Measurements from ENCODE around the gene TBC1D12.

DNA sequence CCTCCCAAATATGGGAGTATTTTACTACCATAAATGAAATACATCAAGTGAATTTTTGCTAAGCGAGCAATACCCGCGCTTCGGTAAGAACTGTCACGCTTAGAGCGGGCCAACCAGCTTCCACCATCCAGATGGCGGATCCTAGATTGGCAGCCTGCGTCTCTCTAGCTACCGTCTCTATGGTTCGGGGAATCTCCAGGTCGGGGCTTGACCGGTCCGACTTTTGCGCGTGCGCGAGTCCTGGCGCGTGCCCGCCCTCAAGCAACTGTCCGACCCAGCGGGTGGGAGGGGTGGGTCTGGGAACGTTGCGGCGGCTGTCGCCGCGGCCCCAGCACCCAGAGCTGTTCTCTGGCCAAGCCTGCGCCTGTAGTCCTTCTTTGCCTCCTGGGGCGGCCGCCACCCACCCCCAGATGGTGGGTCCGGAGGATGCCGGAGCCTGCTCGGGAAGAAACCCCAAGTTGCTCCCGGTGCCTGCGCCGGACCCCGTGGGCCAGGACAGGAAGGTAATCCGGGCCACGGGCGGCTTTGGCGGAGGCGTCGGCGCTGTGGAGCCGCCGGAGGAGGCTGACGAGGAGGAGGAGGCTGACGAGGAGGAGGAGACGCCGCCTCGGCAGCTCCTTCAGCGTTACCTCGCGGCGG, at the start of gene TBC1D12:
- TF ChIP-seq EZH2 (IDR thresholded peaks at IDR 0.05; ENCODE audit: borderline replicate concordance, low read depth, low read length, severe bottlenecking) = no peak
- TF ChIP-seq, protein P1, sequence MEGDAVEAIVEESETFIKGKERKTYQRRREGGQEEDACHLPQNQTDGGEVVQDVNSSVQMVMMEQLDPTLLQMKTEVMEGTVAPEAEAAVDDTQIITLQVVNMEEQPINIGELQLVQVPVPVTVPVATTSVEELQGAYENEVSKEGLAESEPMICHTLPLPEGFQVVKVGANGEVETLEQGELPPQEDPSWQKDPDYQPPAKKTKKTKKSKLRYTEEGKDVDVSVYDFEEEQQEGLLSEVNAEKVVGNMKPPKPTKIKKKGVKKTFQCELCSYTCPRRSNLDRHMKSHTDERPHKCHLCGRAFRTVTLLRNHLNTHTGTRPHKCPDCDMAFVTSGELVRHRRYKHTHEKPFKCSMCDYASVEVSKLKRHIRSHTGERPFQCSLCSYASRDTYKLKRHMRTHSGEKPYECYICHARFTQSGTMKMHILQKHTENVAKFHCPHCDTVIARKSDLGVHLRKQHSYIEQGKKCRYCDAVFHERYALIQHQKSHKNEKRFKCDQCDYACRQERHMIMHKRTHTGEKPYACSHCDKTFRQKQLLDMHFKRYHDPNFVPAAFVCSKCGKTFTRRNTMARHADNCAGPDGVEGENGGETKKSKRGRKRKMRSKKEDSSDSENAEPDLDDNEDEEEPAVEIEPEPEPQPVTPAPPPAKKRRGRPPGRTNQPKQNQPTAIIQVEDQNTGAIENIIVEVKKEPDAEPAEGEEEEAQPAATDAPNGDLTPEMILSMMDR (IDR thresholded peaks at IDR 0.05; ENCODE audit: borderline replicate concordance, extremely low read depth, low read length, poor library complexity, severe bottlenecking) = no peak

Data from DND-41 (cell line).